ENCODE results near the gene TFAP2A. TPM values are rescaled to one million over a fixed set of nuclear protein-coding genes. Genes with fewer than 3 reads are reported as not detected.

The TFAP2A gene
- total RNA-seq, 1 donor from 2014 or later: 3.4 TPM

DNA sequence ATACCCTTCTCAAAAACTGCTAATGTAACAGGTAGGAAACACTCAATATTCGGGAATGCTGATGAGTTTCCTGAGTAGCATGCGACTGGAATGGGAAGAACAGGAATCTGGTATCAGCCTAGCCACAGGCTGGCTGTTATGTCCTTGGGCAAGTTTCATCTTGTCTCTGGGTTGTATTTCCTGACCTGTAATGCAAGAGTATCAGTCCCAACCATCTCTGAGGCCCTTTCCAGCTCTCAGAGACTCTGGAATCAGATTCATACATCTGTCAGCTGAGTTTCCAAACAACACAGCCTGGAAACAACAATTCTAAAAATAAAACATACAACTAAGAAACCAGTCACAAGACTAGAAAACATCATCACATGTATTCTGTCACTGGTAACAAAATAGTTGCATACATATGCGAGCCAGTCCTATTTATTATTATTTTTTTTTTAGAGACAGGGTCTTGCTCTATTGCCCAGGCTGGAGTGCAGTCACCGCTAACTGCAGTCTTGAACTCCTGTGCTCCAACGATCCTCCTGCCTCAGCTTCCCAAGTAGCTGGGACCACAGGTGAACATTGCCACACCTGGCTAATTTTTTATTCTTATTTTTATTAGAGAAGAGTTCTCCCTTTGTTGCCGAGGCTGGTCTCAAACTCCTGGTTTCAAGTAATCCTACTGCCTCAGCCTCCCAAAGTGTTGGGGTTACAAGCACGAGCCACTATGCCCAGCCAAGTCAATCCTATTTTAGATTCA is 16.7 kb upstream of the TFAP2A start:
- peak; percentile 93 for FAIRE-seq
- H3K36me3 ChIP-seq (ENCODE audit: control insufficient read depth, insufficient read depth, low read length): no peaks in the 10 kb centered on the region
- TF ChIP-seq, protein P1, sequence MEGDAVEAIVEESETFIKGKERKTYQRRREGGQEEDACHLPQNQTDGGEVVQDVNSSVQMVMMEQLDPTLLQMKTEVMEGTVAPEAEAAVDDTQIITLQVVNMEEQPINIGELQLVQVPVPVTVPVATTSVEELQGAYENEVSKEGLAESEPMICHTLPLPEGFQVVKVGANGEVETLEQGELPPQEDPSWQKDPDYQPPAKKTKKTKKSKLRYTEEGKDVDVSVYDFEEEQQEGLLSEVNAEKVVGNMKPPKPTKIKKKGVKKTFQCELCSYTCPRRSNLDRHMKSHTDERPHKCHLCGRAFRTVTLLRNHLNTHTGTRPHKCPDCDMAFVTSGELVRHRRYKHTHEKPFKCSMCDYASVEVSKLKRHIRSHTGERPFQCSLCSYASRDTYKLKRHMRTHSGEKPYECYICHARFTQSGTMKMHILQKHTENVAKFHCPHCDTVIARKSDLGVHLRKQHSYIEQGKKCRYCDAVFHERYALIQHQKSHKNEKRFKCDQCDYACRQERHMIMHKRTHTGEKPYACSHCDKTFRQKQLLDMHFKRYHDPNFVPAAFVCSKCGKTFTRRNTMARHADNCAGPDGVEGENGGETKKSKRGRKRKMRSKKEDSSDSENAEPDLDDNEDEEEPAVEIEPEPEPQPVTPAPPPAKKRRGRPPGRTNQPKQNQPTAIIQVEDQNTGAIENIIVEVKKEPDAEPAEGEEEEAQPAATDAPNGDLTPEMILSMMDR (IDR thresholded peaks at IDR 0.05; ENCODE audit: insufficient read depth, low read length, severe bottlenecking): no peak
- peak; percentile 100 for DNase-seq (ENCODE audit: low read depth)
- no peaks in the 10 kb centered on the region for H3K27me3 ChIP-seq (ENCODE audit: control insufficient read depth, insufficient read depth, low read length)
- no peak overlapping the region for H3K4me3 ChIP-seq (ENCODE audit: low read depth, low read length)

DNA sequence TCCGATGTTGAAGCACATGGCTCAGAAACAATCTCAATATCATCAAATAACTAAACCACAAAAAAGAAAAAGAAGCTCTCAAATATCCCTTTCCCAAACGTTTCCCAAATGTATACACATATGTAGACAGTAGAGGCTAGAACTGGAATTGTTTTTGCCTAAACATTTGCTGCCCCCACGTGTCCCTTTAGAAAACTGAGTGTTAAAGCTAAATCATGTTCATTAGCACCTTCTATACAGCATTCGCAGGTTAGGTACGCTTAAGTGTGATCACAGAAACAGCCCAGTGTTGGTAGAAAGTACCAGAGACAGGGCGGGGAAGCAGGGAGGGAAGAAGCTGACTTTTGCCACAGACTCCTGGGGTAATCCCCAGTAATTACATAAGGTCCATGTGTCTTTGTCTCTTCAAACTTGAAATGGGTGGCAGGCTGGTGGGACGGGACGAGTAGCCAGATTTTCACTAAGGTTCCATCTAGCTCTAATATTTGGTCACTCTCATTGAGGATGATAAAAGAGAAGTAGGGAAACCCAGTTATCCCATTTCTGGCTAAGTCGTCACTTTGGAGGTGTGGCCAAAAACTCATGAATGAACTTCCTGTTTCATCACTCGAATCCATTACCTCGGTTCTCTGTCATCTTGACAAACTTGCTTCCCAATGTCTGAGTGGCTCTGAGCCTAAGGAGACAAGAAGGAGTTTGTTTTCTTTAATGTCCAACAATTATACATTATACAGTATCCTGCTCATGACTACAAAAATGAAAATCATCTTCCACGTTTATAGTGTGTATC is 15.0 kb upstream of the TFAP2A start:
- FAIRE-seq (no peak), DNase-seq (ENCODE audit: low read depth) (peak; percentile 88)
- Histone ChIP-seq H3K27me3 (ENCODE audit: control insufficient read depth, insufficient read depth, low read length) (no peaks in the 10 kb centered on the region), H3K4me3 (ENCODE audit: low read depth, low read length) (no peak overlapping the region), H3K36me3 (ENCODE audit: control insufficient read depth, insufficient read depth, low read length) (no peaks in the 10 kb centered on the region)
- TF ChIP-seq, protein P1 (IDR thresholded peaks at IDR 0.05; ENCODE audit: insufficient read depth, low read length, severe bottlenecking): peak; percentile 50

DNA sequence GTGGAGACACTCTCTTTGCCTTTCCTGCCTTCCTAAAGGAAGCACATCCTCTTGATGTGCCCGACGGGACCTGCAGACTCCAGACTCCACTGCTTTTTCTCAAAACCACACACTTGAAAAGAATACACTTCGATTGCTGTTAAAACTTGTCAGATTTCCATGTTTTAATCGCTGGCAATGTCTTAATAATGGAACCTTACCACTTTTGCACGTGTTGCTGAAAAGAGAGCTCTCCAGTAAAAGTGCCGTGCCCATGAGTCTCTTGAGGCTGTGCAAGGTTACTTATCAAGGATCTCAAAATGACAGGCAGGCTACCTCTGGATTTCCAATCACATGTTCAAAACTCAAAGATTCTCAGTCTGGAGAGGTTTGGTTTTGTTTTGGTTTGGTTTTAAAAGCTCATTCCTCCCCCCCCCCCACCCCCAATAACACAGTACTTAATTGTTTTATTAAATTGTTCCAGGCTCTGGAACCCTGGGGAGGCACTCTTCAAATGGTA is 12.0 kb upstream of the TFAP2A start:
- H3K4me3 ChIP-seq (ENCODE audit: low read depth, low read length): peak overlapping the region; percentile 37
- DNase-seq (ENCODE audit: low read depth): no peak
- FAIRE-seq: no peak
- no peaks in the 10 kb centered on the region for H3K36me3 ChIP-seq (ENCODE audit: control insufficient read depth, insufficient read depth, low read length)
- H3K27me3 ChIP-seq (ENCODE audit: control insufficient read depth, insufficient read depth, low read length): no peaks in the 10 kb centered on the region
- TF ChIP-seq, protein P1 (IDR thresholded peaks at IDR 0.05; ENCODE audit: insufficient read depth, low read length, severe bottlenecking): no peak

DNA sequence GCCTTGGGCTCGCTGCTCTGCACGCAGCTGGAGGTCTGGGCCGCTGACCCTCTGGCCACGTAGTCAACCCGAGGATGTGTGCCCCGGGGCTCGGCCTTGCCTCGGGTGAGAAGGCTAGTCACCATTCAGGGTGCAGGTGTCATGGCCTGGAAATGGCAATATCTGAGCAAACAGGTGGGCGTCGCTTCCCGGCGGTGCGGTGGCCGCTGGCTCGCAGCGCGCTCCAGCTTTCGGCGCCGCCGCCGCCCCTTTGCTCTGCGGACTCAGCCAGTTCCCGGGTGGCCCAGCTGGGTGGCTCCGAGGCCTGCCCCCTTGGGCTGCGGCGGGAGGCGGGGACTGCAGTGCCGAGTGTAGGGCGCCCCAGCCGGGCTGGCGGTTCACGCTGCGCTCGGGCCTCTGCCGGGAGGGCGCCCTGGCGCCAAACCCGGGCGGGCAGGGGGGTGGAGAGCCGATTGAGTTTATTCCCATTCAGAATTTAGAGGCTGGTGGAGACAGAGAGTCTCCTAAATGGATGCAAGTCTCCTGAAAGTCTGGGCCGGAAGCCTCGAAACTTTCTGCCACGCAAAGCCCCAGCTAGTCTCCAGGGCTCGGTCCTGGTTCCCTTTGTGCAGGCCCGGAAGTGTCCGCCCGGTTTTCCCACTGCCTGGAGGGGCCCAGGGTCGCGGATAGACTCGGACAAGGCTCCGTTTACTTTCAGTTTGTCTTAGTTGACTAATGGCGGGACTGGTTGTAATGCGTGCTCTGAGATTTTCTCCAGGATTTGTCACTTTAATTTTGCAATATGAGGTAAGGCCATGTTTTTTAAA is 11.3 kb upstream of the TFAP2A start:
- FAIRE-seq: no peak
- Histone ChIP-seq H3K36me3 (ENCODE audit: control insufficient read depth, insufficient read depth, low read length) (no peaks in the 10 kb centered on the region), H3K4me3 (ENCODE audit: low read depth, low read length) (peak overlapping the region; percentile 37), H3K27me3 (ENCODE audit: control insufficient read depth, insufficient read depth, low read length) (no peaks in the 10 kb centered on the region)
- TF ChIP-seq, protein P1 (IDR thresholded peaks at IDR 0.05; ENCODE audit: insufficient read depth, low read length, severe bottlenecking): peak; percentile 26
- DNase-seq (ENCODE audit: low read depth): no peak

DNA sequence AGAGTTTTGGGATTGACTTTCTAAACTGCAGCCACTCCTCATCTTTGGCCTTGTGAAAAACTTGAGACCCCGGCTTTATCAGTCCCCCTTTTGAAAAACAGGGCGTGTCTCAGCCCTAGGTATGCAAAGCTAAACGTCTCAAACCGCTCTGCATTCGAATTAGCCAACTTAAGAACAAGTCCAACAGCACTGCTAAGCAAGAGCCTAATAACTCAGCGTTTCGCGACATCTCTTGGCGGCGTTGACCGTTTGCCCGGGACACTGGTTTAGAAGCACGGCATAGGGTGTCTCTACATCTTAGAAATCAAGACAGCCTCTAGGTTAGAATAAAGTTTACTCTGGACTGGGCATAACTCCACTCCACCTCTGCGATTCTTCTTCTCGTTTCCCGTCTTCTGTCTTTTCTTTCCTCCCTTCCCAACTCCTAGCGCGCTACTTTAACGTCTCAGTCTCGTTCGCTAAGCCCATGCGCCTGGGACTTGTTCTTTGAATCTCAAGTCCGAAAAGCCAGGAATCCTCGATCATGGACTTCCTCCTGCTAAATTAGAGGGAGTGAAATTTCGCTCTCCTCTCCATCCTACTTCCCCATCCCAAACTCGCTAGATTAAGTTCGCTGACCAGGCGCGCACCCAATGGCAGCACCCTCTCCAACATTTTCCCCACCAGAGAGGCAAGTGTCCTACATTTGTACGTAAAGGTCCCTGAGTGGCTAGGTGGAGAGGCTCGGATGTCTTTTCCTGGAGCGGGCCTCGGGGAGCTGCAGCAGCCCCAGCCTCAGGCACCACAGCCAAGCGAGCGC is 10.5 kb upstream of the TFAP2A start:
- peak overlapping the region; percentile 37 for H3K4me3 ChIP-seq (ENCODE audit: low read depth, low read length)
- no peak for FAIRE-seq
- DNase-seq (ENCODE audit: low read depth): no peak
- H3K27me3 ChIP-seq (ENCODE audit: control insufficient read depth, insufficient read depth, low read length): no peaks in the 10 kb centered on the region
- no peaks in the 10 kb centered on the region for H3K36me3 ChIP-seq (ENCODE audit: control insufficient read depth, insufficient read depth, low read length)
- TF ChIP-seq, protein P1 (IDR thresholded peaks at IDR 0.05; ENCODE audit: insufficient read depth, low read length, severe bottlenecking): no peak
